ENCODE data around the gene DUSP6. TPM values are rescaled to one million over a fixed set of nuclear protein-coding genes. Genes with fewer than 3 reads are reported as not detected.

Gene DUSP6
- total and polyA plus RNA-seq, 9 of the 15 experiments (the other 6 are each of a cell fraction or from before 2014, with no cell fraction given), result 0.04 to 0.60 (median 0.08) TPM; not detected in 2

DNA sequence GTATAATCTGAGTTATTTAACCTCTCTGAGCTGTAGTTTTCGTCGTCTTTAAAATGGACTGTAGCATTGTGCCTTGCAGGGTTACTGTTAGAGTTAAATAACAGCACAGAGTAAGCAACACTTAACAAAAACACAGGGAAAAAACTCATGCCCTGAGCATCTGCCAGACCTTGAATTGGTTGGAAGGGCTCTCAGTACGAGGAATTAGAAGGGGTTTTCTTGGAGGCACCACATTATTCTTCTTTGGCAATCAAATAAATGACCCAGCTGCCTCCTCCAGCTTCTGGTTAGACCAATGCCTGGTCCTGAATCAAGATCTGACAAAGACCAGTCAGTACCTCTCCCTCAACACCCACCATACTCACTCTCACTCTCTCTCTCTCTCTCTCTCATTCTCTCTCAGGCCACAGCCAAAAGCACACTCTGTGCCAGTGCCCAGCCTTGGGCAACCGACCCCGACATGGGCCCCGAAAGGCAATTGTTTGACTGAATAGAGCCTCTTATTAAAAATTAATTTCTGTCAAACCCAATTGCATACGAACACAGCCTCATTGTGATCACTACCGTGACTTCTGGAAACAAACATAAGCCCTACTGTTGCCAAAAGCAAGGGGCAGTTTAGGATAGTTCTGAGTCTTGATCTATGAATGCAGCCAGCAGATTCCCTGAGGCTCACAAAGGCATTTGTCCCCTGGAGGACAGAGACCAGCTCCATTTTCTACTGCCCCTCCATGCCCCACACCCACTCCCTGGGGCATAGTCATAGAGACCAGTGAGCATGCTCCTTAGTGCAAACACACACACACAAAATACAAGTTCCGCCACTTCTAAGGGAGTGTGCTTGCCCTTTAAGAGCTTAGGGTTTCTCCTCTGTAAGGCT is 23.9 kb downstream of the DUSP6 start:
- BruUV-seq (replicated peaks), result no TSS peak
- Histone ChIP-seq H3K79me2 (ENCODE audit: control insufficient read depth, insufficient read depth, low read length) (no peaks in the 10 kb centered on the region), H2AFZ (ENCODE audit: low read depth, low read length) (peak overlapping the region; percentile 44), H3K4me2 (ENCODE audit: insufficient read depth, low read length) (no peak overlapping the region), H3K9me1 (ENCODE audit: control insufficient read depth, insufficient read depth, low read length) (no peaks in the 10 kb centered on the region), H3K9me3 (replicated peaks; ENCODE audit: control insufficient read depth, insufficient read depth, low read depth, low read length) (no peaks in the 10 kb centered on the region), H3K9ac (ENCODE audit: insufficient read depth in 1 of 2, low read depth in 2 of 2, low read length in 2 of 2) (no peak overlapping the region), H3K27me3 (ENCODE audit: control insufficient read depth in 2 of 2, insufficient read depth in 2 of 2, low read length in 2 of 2) (no peaks in the 10 kb centered on the region; a peak in 1 of 5 replicates), H3K27ac (ENCODE audit: extremely low read depth, low read depth, low read length) (no peak overlapping the region), H4K20me1 (replicated peaks; ENCODE audit: control insufficient read depth, insufficient read depth, low read length) (no peaks in the 10 kb centered on the region), H3K4me3 (no peak overlapping the region), H3K4me1 (replicated peaks in 1 of 2; ENCODE audit: control insufficient read depth in 2 of 2, insufficient read depth in 2 of 2, low read length in 2 of 2) (peaks cover 1 to 9% of the 10 kb centered on the region in 2 experiments; a peak in 3 of 5 replicates), H3K36me3 (ENCODE audit: control insufficient read depth, insufficient read depth, low read length) (no peaks in the 10 kb centered on the region)
- 12% methylated on average over 9 of the region's 9 CpGs for WGBS (ENCODE audit: insufficient coverage, low coverage, missing lambda C conversion rate)
- intact Hi-C loops (cut with micrococcal nuclease) (no loop called here), in situ Hi-C loops (cut with MboI) (loop anchor here (5.0 kb wide), 1 partner anchor 44 kb away; no protein-coding TSS in a partner anchor)
- ChIA-PET POLR2A (interaction anchor here (0.6 to 1.2 kb wide), 2 partner anchors 10 to 14 kb away, joined by 3 to 5 read pairs; no protein-coding TSS in a partner anchor), CTCF (ENCODE audit: low intra/inter-chr PET ratio) (no interaction called here)
- DNase-seq (ENCODE audit: extremely low read depth in 1 of 4, low spot score in 3 of 4) (no peak), FAIRE-seq (no peak), ATAC-seq (no peak; the same call in 2 of the 3 replicates)
- TF ChIP-seq, protein P1, sequence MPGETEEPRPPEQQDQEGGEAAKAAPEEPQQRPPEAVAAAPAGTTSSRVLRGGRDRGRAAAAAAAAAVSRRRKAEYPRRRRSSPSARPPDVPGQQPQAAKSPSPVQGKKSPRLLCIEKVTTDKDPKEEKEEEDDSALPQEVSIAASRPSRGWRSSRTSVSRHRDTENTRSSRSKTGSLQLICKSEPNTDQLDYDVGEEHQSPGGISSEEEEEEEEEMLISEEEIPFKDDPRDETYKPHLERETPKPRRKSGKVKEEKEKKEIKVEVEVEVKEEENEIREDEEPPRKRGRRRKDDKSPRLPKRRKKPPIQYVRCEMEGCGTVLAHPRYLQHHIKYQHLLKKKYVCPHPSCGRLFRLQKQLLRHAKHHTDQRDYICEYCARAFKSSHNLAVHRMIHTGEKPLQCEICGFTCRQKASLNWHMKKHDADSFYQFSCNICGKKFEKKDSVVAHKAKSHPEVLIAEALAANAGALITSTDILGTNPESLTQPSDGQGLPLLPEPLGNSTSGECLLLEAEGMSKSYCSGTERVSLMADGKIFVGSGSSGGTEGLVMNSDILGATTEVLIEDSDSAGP (CRISPR knock-in tag; IDR thresholded peaks at IDR 0.05), result peak; percentile 80
- TF ChIP-seq XRCC5 (IDR thresholded peaks at IDR 0.05; ENCODE audit: low read depth, low read length) (no peak), NR4A1 (CRISPR knock-in tag; IDR thresholded peaks at IDR 0.05) (no peak), NR4A1 (tag; IDR thresholded peaks at IDR 0.05) (0 out of 2 replicates have a peak, but pooled peaks have one; percentile 9)

Data from K562 (cell line).